Mesothelial cell of epicardium (in vitro differentiated cells): ENCODE measurements around the gene HS3ST5. TPM values are rescaled to one million over a fixed set of nuclear protein-coding genes. Genes with fewer than 3 reads are reported as not detected.

Experiments
- DNase-seq, 2 experiments: peaks; one replicate each; pipeline ENCODE4 v3.0.0; 2021; ENCODE audit warnings: low spot score in 2 of 2; ENCODE audit not compliant: unreplicated experiment in 2 of 2
- H3K27ac Mint-ChIP-seq: 2 replicates; pipeline ENCODE4 v1.8.0; 2021; ENCODE audit warnings: mixed read lengths
- H3K27me3 Mint-ChIP-seq: 2 replicates; pipeline ENCODE4 v1.8.0; 2021; ENCODE audit warnings: low read depth, mixed read lengths
- H3K36me3 Mint-ChIP-seq: 2 replicates; pipeline ENCODE4 v1.8.0; 2021; ENCODE audit warnings: mixed read lengths
- H3K4me1 Mint-ChIP-seq: 2 replicates; pipeline ENCODE4 v1.8.0; 2021; ENCODE audit warnings: mixed read lengths
- H3K4me3 Mint-ChIP-seq: 2 replicates; pipeline ENCODE4 v1.8.0; 2021; ENCODE audit warnings: mild to moderate bottlenecking, moderate library complexity, mixed read lengths
- H3K9me3 Mint-ChIP-seq: 2 replicates; pipeline ENCODE4 v1.8.0; 2021; ENCODE audit warnings: mixed read lengths
- CTCF ChIP-seq: fragments of 200-600 bp; sonication (generic); IDR thresholded peaks from one replicate; pipeline ENCODE4 v1.5.0; 2021; ENCODE audit warnings: antibody characterized with exemption; ENCODE audit not compliant: unreplicated experiment
- total RNA-seq: library from RNA; stranded (reverse); gene quantifications from 3 replicates; pipeline ENCODE4 v1.2.1, GENCODE V29; 2021

The HS3ST5 gene
- total RNA-seq, 1 donor from 2014 or later: 0.49 TPM

GRCh38 chr6:114172576-114173260, 170.1 kb downstream of the HS3ST5 start:
- Mint-ChIP-seq H3K27me3 (peaks cover 11% of the 10 kb centered on the region), H3K9me3 (no peaks in the 10 kb centered on the region), H3K27ac (no peak overlapping the region), H3K4me3 (no peak overlapping the region), H3K4me1 (peaks cover 17% of the 10 kb centered on the region), H3K36me3 (no peaks in the 10 kb centered on the region)
- no peak for TF ChIP-seq CTCF
- no peak for DNase-seq

GRCh38 chr6:114171473-114171872, 171.3 kb downstream of the HS3ST5 start:
- H3K9me3 Mint-ChIP-seq: no peaks in the 10 kb centered on the region
- peaks cover 17% of the 10 kb centered on the region for H3K4me1 Mint-ChIP-seq
- no peak overlapping the region for H3K4me3 Mint-ChIP-seq
- no peaks in the 10 kb centered on the region for H3K36me3 Mint-ChIP-seq
- DNase-seq: no peak
- H3K27ac Mint-ChIP-seq: no peak overlapping the region
- H3K27me3 Mint-ChIP-seq: peaks cover 15% of the 10 kb centered on the region
- no peak for TF ChIP-seq CTCF

- no peak for TF ChIP-seq CTCF
- Mint-ChIP-seq H3K9me3 (no peaks in the 10 kb centered on the region), H3K27ac (no peak overlapping the region), H3K4me1 (peaks cover 17% of the 10 kb centered on the region), H3K36me3 (no peaks in the 10 kb centered on the region), H3K4me3 (no peak overlapping the region), H3K27me3 (peaks cover 15% of the 10 kb centered on the region)
- no peak for DNase-seq
Measured at GRCh38 chr6:114170958-114171387, 171.8 kb downstream of the HS3ST5 start.

- no peak overlapping the region for H3K4me3 Mint-ChIP-seq
- H3K9me3 Mint-ChIP-seq: no peaks in the 10 kb centered on the region
- peaks cover 14% of the 10 kb centered on the region for H3K4me1 Mint-ChIP-seq
- DNase-seq: no peak
- H3K36me3 Mint-ChIP-seq: no peaks in the 10 kb centered on the region
- no peak overlapping the region for H3K27ac Mint-ChIP-seq
- no peak for TF ChIP-seq CTCF
- peaks cover 15% of the 10 kb centered on the region for H3K27me3 Mint-ChIP-seq
Measured at GRCh38 chr6:114170372-114170771, 172.5 kb downstream of the HS3ST5 start.

- Mint-ChIP-seq H3K4me3 (no peak overlapping the region), H3K9me3 (no peaks in the 10 kb centered on the region), H3K27ac (no peak overlapping the region), H3K36me3 (no peaks in the 10 kb centered on the region), H3K27me3 (peaks cover 15% of the 10 kb centered on the region), H3K4me1 (peaks cover 14% of the 10 kb centered on the region)
- no peak for TF ChIP-seq CTCF
- no peak for DNase-seq
Measured at GRCh38 chr6:114169763-114170162, 173.1 kb downstream of the HS3ST5 start.
